Measurements from ENCODE around the gene OR5K3.

The OR5K3 gene

DNA sequence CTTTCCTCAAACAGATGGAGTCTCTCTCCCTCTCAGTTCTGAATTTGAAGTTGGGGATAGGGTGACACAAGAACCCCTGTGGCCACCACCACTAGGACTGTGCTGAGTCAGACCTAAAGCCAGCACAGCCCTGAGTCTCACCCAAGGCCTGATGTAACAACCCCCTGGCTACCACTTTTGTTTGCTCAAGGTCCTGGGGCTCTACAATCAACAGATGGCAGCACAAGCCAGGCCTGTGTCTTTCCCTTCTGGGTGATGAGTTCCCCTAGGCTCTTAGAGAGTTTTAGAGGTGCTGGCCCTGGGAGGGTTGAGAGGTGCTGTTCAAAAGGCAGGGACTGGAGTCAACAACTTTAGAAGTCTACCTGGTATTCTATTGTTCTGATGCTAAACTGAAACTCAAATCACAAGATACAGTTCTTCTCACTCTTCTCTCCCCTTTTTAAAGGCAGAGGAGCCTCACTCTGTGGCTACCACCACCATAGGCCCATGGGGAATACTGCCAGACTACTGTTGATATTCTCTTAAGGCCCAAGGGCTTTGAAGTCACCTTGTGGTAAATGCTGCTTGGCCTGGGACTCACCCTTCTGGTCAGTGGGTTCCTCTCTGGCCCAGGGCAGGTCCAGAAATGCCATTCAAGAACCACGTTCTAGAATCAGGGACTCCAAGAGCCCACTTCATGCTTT, 30.3 kb upstream of the OR5K3 start:
- no peak for DNase-seq (ENCODE audit: low read depth)
- H3K4me3 ChIP-seq (replicated peaks; ENCODE audit: low read depth, low read length) = no peak overlapping the region
- TF ChIP-seq, protein P1, sequence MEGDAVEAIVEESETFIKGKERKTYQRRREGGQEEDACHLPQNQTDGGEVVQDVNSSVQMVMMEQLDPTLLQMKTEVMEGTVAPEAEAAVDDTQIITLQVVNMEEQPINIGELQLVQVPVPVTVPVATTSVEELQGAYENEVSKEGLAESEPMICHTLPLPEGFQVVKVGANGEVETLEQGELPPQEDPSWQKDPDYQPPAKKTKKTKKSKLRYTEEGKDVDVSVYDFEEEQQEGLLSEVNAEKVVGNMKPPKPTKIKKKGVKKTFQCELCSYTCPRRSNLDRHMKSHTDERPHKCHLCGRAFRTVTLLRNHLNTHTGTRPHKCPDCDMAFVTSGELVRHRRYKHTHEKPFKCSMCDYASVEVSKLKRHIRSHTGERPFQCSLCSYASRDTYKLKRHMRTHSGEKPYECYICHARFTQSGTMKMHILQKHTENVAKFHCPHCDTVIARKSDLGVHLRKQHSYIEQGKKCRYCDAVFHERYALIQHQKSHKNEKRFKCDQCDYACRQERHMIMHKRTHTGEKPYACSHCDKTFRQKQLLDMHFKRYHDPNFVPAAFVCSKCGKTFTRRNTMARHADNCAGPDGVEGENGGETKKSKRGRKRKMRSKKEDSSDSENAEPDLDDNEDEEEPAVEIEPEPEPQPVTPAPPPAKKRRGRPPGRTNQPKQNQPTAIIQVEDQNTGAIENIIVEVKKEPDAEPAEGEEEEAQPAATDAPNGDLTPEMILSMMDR (IDR thresholded peaks at IDR 0.05; ENCODE audit: low read length, missing control alignments) = no peak

DNA sequence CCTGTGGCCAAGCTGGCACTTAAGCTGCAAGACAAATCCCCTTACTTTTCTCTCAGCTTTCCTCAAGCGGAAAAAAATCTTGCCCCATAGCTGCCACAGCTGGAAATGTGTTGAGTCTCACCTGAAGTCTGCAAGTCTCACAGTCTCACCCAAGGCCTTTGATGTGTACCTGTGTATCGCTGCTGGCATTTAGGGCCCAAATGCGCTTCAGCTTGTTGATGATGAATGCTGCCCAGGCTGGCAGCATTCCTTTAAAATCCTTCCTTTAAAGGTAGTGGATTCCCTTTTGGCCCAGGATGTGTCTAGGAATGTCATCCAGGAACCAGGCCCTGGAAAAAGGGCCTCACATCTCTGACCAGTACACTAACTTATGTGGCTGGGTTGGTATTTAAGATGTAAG, 29.8 kb upstream of the OR5K3 start:
- DNase-seq (ENCODE audit: low read depth) = no peak
- no peak overlapping the region for H3K4me3 ChIP-seq (replicated peaks; ENCODE audit: low read depth, low read length)
- TF ChIP-seq, protein P1 (IDR thresholded peaks at IDR 0.05; ENCODE audit: low read length, missing control alignments) = no peak

DNA sequence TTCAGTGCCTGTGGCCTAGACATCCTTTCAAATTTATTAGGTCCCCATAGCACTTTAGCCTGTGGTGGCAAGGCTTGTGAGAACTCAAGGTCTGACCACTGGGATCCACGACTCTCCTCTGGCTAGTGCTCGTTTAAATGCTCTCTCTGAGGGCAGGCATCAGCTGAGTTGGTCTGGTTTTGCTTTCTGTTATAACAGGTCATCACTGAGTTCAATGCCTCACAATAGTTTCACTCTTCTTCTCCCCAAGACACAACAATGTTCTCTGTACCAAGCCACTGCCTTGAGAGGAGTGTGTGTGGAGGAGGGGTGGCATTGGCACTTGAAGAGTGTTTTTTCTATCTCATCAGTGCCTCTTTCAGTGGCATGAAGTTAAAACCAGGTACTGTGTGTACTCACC, 29.2 kb upstream of the OR5K3 start:
- no peak overlapping the region for H3K4me3 ChIP-seq (replicated peaks; ENCODE audit: low read depth, low read length)
- DNase-seq (ENCODE audit: low read depth) = no peak
- TF ChIP-seq, protein P1 (IDR thresholded peaks at IDR 0.05; ENCODE audit: low read length, missing control alignments) = no peak

DNA sequence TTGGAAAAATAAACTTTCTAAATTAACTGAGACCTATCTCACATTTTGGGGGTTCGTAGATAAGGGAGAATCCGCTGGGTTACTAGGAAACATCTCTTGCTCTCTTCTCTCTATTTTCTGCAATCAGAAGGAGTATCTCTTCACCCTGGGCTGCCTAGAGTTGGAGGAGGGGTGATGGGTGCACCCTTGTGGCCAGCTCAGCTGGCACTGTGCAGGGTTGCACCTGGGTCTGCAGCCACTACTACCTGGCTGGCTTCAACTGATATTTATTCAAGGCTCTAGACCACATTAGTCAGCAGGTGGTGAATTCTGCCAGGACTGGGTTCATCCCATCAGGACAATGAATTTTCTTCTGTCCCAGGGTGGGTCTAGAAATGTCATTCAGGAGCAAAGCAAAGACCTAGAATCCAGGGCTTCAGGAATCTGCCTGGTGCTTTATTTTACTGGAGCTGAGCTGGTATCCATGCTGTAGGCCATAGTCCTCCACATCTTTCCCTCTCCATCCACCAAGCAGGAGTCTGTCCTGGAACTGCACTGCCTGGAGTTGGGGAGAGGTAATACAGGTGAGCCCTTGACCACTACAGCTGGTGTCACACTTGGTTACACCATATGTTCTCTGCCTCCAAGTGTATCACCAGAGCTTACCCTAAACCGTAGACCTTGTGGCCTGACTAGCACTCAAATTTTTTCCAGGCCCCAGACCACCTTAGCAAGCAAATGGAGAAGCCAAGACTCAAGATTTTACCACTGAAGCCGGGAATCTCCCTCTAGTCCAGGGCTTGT, 22.8 kb upstream of the OR5K3 start:
- TF ChIP-seq, protein P1 (IDR thresholded peaks at IDR 0.05; ENCODE audit: low read length, missing control alignments) = no peak
- H3K4me3 ChIP-seq (replicated peaks; ENCODE audit: low read depth, low read length) = no peak overlapping the region
- DNase-seq (ENCODE audit: low read depth) = no peak

DNA sequence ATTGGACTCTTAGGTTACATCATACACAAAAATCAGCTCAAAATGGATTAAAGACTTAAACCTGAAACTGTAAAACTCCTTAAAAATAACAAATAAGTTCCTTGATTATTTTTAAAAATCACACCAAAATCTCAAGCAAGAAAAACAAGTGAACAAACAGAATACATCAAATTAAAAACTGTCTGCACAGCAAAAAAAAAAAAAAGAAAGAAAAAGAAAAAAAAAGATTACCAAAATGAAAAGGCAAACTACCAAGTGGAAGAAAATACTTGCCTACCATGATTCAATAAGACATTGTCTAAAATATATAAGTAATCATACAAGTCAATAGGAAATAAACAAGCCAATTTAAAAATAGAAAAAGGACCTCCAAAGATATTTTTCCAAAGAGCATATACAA, 19.3 kb upstream of the OR5K3 start:
- TF ChIP-seq, protein P1 (IDR thresholded peaks at IDR 0.05; ENCODE audit: low read length, missing control alignments) = no peak
- DNase-seq (ENCODE audit: low read depth) = no peak
- no peak overlapping the region for H3K4me3 ChIP-seq (replicated peaks; ENCODE audit: low read depth, low read length)

DNA sequence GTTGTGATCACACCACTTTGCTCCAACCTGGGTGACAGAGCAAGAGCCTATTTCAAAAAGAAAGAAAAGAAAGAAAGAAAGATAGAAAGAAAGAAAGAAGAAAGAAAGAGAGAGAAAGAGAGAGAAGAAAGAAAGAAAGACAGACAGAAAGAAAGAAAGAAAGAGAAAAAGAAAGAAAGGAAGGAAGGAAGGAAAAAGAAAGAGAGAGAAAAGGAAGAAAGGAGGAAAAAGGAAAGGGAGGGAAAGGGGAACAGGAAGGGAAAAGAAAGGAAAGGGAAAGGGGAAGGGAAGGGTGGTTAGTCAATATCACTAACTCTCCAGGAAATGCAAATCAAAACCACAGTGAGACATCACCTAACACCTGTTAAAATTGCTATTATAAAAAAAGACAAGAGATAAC, 18.6 kb upstream of the OR5K3 start:
- TF ChIP-seq, protein P1 (IDR thresholded peaks at IDR 0.05; ENCODE audit: low read length, missing control alignments) = no peak
- no peak for DNase-seq (ENCODE audit: low read depth)
- H3K4me3 ChIP-seq (replicated peaks; ENCODE audit: low read depth, low read length) = no peak overlapping the region
